Stimulated activated CD4-positive, alpha-beta T cell treated with anti-CD3 and anti-CD28 coated beads, Interleukin-1b, Interleukin-23, amount 100 ng/mL, for 4 hours (primary cell): Measurements from ENCODE around the gene C11orf42.

Experiments
- DNase-seq, 2 donors: peaks; one replicate each; pipeline ENCODE4 v3.0.0-alpha.2; 2020; ENCODE audit warnings: low read depth in 2 of 2

The C11orf42 gene

GRCh38 chr11:6205366-6205765 lies at the start of gene C11orf42:
Gene C11orf42, plus strand, starts transcription at chr11:6205557. Its CDS starts 59 bp downstream, at chr11:6205616.
- DNase-seq, result no peak

GRCh38 chr11:6156628-6157359 lies 48.6 kb upstream of the C11orf42 start:
- DNase-seq, result no peak

GRCh38 chr11:6170226-6170625 lies 35.1 kb upstream of the C11orf42 start, which contains the start of gene OR52B2:
Gene OR52B2, minus strand, starts transcription at chr11:6170326. Its CDS starts 0 bp downstream, at chr11:6170326.
- DNase-seq, result no peak

- DNase-seq, result no peak
Measured at GRCh38 chr11:6175440-6175839, 29.9 kb upstream of the C11orf42 start.

GRCh38 chr11:6191742-6192141 lies 13.6 kb upstream of the C11orf42 start:
- no peak for DNase-seq

- no peak for DNase-seq
Measured at GRCh38 chr11:6194065-6194581, 11.2 kb upstream of the C11orf42 start.

- no peak for DNase-seq
Measured at GRCh38 chr11:6196396-6196795, 9.0 kb upstream of the C11orf42 start.

- no peak for DNase-seq
Measured at GRCh38 chr11:6197466-6198200, 7.7 kb upstream of the C11orf42 start.

GRCh38 chr11:6199174-6199810 lies 6.1 kb upstream of the C11orf42 start, which contains the start of gene OR52W1:
Gene OR52W1, plus strand, starts transcription at chr11:6199224. Its CDS starts 0 bp downstream, at chr11:6199224.
- DNase-seq, result no peak

GRCh38 chr11:6200975-6201374 lies 4.4 kb upstream of the C11orf42 start:
- no peak for DNase-seq

- DNase-seq, result no peak
Measured at GRCh38 chr11:6201481-6201880, 3.9 kb upstream of the C11orf42 start.

GRCh38 chr11:6202041-6202440 lies 3.3 kb upstream of the C11orf42 start:
- no peak for DNase-seq

GRCh38 chr11:6203327-6203726 lies 2.0 kb upstream of the C11orf42 start:
- no peak for DNase-seq

GRCh38 chr11:6204706-6205105 lies 651 bp upstream of the C11orf42 start:
- no peak for DNase-seq

- no peak for DNase-seq
Measured at GRCh38 chr11:6206456-6207180, 1.3 kb downstream of the C11orf42 start.

GRCh38 chr11:6209801-6210200 lies 4.4 kb downstream of the C11orf42 start:
- no peak for DNase-seq

GRCh38 chr11:6210274-6210955 lies 5.1 kb downstream of the C11orf42 start:
- DNase-seq, result no peak

GRCh38 chr11:6214530-6214929 lies 9.2 kb downstream of the C11orf42 start:
- no peak for DNase-seq

- DNase-seq, result no peak
Measured at GRCh38 chr11:6216501-6216900, 11.1 kb downstream of the C11orf42 start.

- DNase-seq, result no peak
Measured at GRCh38 chr11:6217722-6218121, 12.4 kb downstream of the C11orf42 start.

- no peak for DNase-seq
Measured at GRCh38 chr11:6219359-6219758, 14.0 kb downstream of the C11orf42 start.
